Measurements from ENCODE around the gene CDK16. TPM values are rescaled to one million over a fixed set of nuclear protein-coding genes. Genes with fewer than 3 reads are reported as not detected.

Gene CDK16
- polyA plus RNA-seq, 1 of the 3 experiments (the other 2 are of a cell fraction), result 116 TPM

DNA sequence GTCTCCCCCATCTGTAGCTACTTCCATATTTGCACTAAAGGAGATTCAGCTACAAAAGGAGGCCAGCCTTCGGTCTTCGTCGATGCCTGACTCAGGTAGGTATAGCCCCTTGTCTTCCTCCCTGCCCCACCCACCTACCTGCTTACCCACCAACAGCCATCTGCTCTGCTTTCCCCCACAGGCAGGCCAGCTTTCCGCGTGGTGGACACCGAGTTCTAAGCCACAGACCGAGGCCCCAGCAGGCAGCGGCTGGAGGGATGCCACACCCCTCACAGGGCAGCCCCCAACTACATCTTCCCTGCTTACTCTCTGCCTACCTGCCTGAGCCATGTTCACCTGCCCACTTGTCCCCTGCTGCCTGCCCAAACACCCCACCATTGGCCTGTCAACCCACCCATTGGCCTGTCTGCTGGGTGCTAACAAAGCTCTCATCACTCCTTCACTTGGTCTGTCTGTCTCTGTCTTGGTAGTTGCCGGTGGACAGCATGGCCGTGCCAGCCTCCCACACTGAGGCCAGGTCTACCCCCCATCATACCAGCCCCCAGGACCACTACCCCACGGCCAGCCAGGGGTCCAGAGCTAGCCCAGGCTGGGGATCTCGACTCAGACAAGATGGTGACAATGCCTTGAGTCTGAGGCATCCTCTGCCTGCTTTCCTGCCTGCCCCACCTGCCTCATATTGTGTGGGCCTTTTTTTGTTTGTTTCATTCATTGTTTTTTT is 10.2 kb downstream of the CDK16 start:
- Histone ChIP-seq H3F3A (replicated peaks; ENCODE audit: insufficient read depth) (peaks cover 12% of the 10 kb centered on the region), H3K27ac (ENCODE audit: low read depth in 2 of 2, low read length in 1 of 2) (no peak overlapping the region), H3K4me1 (ENCODE audit: control insufficient read depth in 1 of 2, insufficient read depth in 2 of 2, low read depth in 1 of 2, low read length in 1 of 2) (peaks cover 0 to 7% of the 10 kb centered on the region in 2 experiments; a peak in 1 of 4 replicates), H4K20me1 (ENCODE audit: insufficient read depth) (peaks cover 5% of the 10 kb centered on the region; the same call in 1 of the 2 replicates), H3K9me2 (no peaks in the 10 kb centered on the region), H3K79me2 (ENCODE audit: insufficient read depth) (peaks cover 5% of the 10 kb centered on the region), H3K27me3 (ENCODE audit: insufficient read depth) (no peaks in the 10 kb centered on the region), H3K9ac (no peak overlapping the region), H3K4me3 (ENCODE audit: low read depth in 2 of 2, low read length in 1 of 2) (no peak overlapping the region), H3K9me3 (no peaks in the 10 kb centered on the region), H2AFZ (ENCODE audit: low read depth) (no peak overlapping the region), H3K4me2 (no peak overlapping the region), H3K36me3 (replicated peaks in 1 of 2; ENCODE audit: control insufficient read depth in 1 of 2, insufficient read depth in 2 of 2, low read length in 1 of 2) (peaks cover 19 to 59% of the 10 kb centered on the region in 2 experiments)
- CTCF ChIA-PET, result no interaction called here
- no peak for DNase-seq
- POLR2A ChIA-PET, result no interaction called here
- 90% methylated on average over 11 of the region's 12 CpGs for WGBS (ENCODE audit: low lambda C conversion rate)
- no peak for TF ChIP-seq RAD21 (IDR thresholded peaks at IDR 0.05; ENCODE audit: low read length)
- TF ChIP-seq ELF1 (IDR thresholded peaks at IDR 0.05), result no peak
- no peak for TF ChIP-seq MEF2A (IDR thresholded peaks at IDR 0.05; ENCODE audit: borderline replicate concordance, low read depth)
- no peak for TF ChIP-seq CHD2 (IDR thresholded peaks at IDR 0.05; ENCODE audit: low read length, partially characterized antibody)
- TF ChIP-seq IRF3 (IDR thresholded peaks at IDR 0.05; ENCODE audit: low read depth, low read length), result no peak

DNA sequence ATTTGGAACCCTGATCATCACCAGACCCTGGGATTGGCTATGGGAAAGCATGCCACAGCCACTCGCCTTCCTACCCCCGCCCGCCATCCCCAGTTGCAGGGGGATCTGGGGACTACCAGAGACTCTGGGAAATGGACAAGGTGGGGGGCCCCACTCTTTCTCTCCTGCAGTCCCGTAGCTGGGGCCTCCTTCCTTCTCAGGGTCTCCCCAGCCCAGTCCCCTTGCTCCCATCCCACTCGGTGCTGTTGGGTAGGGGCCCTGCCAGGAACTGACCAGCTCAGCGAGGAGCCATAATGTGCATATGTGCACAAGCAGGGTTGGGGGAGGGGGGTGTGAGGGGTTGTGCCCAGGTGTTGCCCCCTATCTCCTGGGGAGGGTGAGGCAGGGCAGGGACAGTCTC is 10.9 kb downstream of the CDK16 start:
- no peaks in the 10 kb centered on the region for H3K9me2 ChIP-seq
- no peak overlapping the region for H3K4me2 ChIP-seq
- no peak overlapping the region for H3K9ac ChIP-seq
- H3K27ac ChIP-seq (ENCODE audit: low read depth in 2 of 2, low read length in 1 of 2), result no peak overlapping the region
- ChIA-PET POLR2A (no interaction called here), CTCF (no interaction called here)
- peaks cover 13 to 52% of the 10 kb centered on the region in 2 experiments for H3K36me3 ChIP-seq (replicated peaks in 1 of 2; ENCODE audit: control insufficient read depth in 1 of 2, insufficient read depth in 2 of 2, low read length in 1 of 2)
- H3K27me3 ChIP-seq (ENCODE audit: insufficient read depth), result no peaks in the 10 kb centered on the region
- peaks cover 13% of the 10 kb centered on the region for H3F3A ChIP-seq (replicated peaks; ENCODE audit: insufficient read depth)
- no peak overlapping the region for H3K4me3 ChIP-seq (ENCODE audit: low read depth in 2 of 2, low read length in 1 of 2)
- peaks cover 0 to 7% of the 10 kb centered on the region in 2 experiments; a peak in 2 of 4 replicates for H3K4me1 ChIP-seq (ENCODE audit: control insufficient read depth in 1 of 2, insufficient read depth in 2 of 2, low read depth in 1 of 2, low read length in 1 of 2)
- H3K9me3 ChIP-seq, result no peaks in the 10 kb centered on the region
- no peak for DNase-seq
- H3K79me2 ChIP-seq (ENCODE audit: insufficient read depth), result peaks cover 8% of the 10 kb centered on the region
- H2AFZ ChIP-seq (ENCODE audit: low read depth), result no peak overlapping the region
- 100% methylated on average over 3 of the region's 6 CpGs for WGBS (ENCODE audit: low lambda C conversion rate)
- H4K20me1 ChIP-seq (ENCODE audit: insufficient read depth), result peaks cover 2% of the 10 kb centered on the region; the same call in 1 of the 2 replicates
- TF ChIP-seq FOXJ3 (CRISPR knock-in tag; IDR thresholded peaks at IDR 0.05) (no peak), MEF2A (IDR thresholded peaks at IDR 0.05; ENCODE audit: borderline replicate concordance, low read depth) (no peak), NFIC (IDR thresholded peaks at IDR 0.05; ENCODE audit: borderline replicate concordance) (no peak), RAD21 (IDR thresholded peaks at IDR 0.05; ENCODE audit: low read length) (no peak), ELF1 (IDR thresholded peaks at IDR 0.05) (no peak), POLR2AphosphoS5 (IDR thresholded peaks at IDR 0.05; ENCODE audit: low read depth, low read length) (no peak), REST (IDR thresholded peaks at IDR 0.05; ENCODE audit: low read depth, low read length) (no peak), EP300 (IDR thresholded peaks at IDR 0.05; ENCODE audit: borderline replicate concordance in 1 of 2, low read depth in 1 of 2, low read length in 1 of 2) (no peak), FOXM1 (IDR thresholded peaks at IDR 0.05; ENCODE audit: low read depth) (no peak), TAF1 (IDR thresholded peaks at IDR 0.05; ENCODE audit: borderline replicate concordance, low read depth, low read length) (no peak), RXRA (IDR thresholded peaks at IDR 0.05; ENCODE audit: borderline replicate concordance, low read depth) (no peak), RCOR1 (IDR thresholded peaks at IDR 0.05; ENCODE audit: low read length) (no peak)
- TF ChIP-seq, protein P1, sequence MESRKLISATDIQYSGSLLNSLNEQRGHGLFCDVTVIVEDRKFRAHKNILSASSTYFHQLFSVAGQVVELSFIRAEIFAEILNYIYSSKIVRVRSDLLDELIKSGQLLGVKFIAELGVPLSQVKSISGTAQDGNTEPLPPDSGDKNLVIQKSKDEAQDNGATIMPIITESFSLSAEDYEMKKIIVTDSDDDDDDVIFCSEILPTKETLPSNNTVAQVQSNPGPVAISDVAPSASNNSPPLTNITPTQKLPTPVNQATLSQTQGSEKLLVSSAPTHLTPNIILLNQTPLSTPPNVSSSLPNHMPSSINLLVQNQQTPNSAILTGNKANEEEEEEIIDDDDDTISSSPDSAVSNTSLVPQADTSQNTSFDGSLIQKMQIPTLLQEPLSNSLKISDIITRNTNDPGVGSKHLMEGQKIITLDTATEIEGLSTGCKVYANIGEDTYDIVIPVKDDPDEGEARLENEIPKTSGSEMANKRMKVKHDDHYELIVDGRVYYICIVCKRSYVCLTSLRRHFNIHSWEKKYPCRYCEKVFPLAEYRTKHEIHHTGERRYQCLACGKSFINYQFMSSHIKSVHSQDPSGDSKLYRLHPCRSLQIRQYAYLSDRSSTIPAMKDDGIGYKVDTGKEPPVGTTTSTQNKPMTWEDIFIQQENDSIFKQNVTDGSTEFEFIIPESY (IDR thresholded peaks at IDR 0.05; ENCODE audit: borderline replicate concordance, low read depth), result no peak
- TF ChIP-seq, protein P2, sequence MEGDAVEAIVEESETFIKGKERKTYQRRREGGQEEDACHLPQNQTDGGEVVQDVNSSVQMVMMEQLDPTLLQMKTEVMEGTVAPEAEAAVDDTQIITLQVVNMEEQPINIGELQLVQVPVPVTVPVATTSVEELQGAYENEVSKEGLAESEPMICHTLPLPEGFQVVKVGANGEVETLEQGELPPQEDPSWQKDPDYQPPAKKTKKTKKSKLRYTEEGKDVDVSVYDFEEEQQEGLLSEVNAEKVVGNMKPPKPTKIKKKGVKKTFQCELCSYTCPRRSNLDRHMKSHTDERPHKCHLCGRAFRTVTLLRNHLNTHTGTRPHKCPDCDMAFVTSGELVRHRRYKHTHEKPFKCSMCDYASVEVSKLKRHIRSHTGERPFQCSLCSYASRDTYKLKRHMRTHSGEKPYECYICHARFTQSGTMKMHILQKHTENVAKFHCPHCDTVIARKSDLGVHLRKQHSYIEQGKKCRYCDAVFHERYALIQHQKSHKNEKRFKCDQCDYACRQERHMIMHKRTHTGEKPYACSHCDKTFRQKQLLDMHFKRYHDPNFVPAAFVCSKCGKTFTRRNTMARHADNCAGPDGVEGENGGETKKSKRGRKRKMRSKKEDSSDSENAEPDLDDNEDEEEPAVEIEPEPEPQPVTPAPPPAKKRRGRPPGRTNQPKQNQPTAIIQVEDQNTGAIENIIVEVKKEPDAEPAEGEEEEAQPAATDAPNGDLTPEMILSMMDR (IDR thresholded peaks at IDR 0.05), result no peak
- TF ChIP-seq, protein P3, sequence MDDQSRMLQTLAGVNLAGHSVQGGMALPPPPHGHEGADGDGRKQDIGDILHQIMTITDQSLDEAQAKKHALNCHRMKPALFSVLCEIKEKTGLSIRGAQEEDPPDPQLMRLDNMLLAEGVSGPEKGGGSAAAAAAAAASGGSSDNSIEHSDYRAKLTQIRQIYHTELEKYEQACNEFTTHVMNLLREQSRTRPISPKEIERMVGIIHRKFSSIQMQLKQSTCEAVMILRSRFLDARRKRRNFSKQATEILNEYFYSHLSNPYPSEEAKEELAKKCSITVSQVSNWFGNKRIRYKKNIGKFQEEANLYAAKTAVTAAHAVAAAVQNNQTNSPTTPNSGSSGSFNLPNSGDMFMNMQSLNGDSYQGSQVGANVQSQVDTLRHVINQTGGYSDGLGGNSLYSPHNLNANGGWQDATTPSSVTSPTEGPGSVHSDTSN (IDR thresholded peaks at IDR 0.05), result no peak

Measured in SK-N-SH (cell line).